Endothelial cell (in vitro differentiated cells): ENCODE data around the gene HMG20A. TPM values are rescaled to one million over a fixed set of nuclear protein-coding genes. Genes with fewer than 3 reads are reported as not detected.

Source experiments
- DNase-seq: peaks from one replicate; pipeline ENCODE4 v3.0.0; 2021; ENCODE audit warnings: low spot score
- H3K27ac Mint-ChIP-seq: one replicate; pipeline ENCODE4 v1.8.0; 2021; ENCODE audit warnings: mixed read lengths, inconsistent platforms; ENCODE audit not compliant: unreplicated experiment
- H3K27me3 Mint-ChIP-seq: one replicate; pipeline ENCODE4 v1.8.0; 2021; ENCODE audit warnings: mild to moderate bottlenecking, moderate library complexity, mixed read lengths, inconsistent platforms; ENCODE audit not compliant: unreplicated experiment
- H3K36me3 Mint-ChIP-seq: one replicate; pipeline ENCODE4 v1.8.0; 2021; ENCODE audit warnings: mild to moderate bottlenecking, low read depth, mixed read lengths, inconsistent platforms; ENCODE audit not compliant: unreplicated experiment
- H3K4me1 Mint-ChIP-seq: one replicate; pipeline ENCODE4 v1.8.0; 2021; ENCODE audit warnings: mild to moderate bottlenecking, mixed read lengths, inconsistent platforms; ENCODE audit not compliant: unreplicated experiment
- H3K4me3 Mint-ChIP-seq: one replicate; pipeline ENCODE4 v1.8.0; 2021; ENCODE audit warnings: mild to moderate bottlenecking, mixed read lengths, inconsistent platforms; ENCODE audit not compliant: unreplicated experiment
- H3K9me3 Mint-ChIP-seq: one replicate; pipeline ENCODE4 v1.8.0; 2021; ENCODE audit warnings: mixed read lengths, inconsistent platforms; ENCODE audit not compliant: unreplicated experiment
- CTCF ChIP-seq: fragments of 200-600 bp; sonication (generic); IDR thresholded peaks from one replicate; pipeline ENCODE4 v1.5.0; 2021; ENCODE audit warnings: antibody characterized with exemption; ENCODE audit not compliant: unreplicated experiment
- total RNA-seq: library from RNA; stranded (reverse); fragmentation: NEBNext Ultra II Directional; extraction: Animal tissue kit (Norgen Biotek cat#: 25700); gene quantifications from one replicate; pipeline ENCODE4 v1.2.1, GENCODE V29; 2021; ENCODE audit not compliant: unreplicated experiment

Gene HMG20A
- total RNA-seq, 1 donor from 2014 or later = 111 TPM

- H3K27ac Mint-ChIP-seq = no peak overlapping the region
- H3K9me3 Mint-ChIP-seq = no peaks in the 10 kb centered on the region
- no peak overlapping the region for H3K4me3 Mint-ChIP-seq
- DNase-seq = no peak
- no peak for TF ChIP-seq CTCF
- H3K27me3 Mint-ChIP-seq = no peaks in the 10 kb centered on the region
- peaks cover 36% of the 10 kb centered on the region for H3K4me1 Mint-ChIP-seq
- H3K36me3 Mint-ChIP-seq = peaks cover 4% of the 10 kb centered on the region
These were observed 7.6 kb upstream of the HMG20A start for GRCh38 chr15:77412972-77413698.

- peaks cover 9% of the 10 kb centered on the region for H3K36me3 Mint-ChIP-seq
- no peak for DNase-seq
- peaks cover 5% of the 10 kb centered on the region for H3K27me3 Mint-ChIP-seq
- H3K4me3 Mint-ChIP-seq = no peak overlapping the region
- H3K27ac Mint-ChIP-seq = no peak overlapping the region
- H3K4me1 Mint-ChIP-seq = peaks cover 43% of the 10 kb centered on the region
- no peak for TF ChIP-seq CTCF
- H3K9me3 Mint-ChIP-seq = no peaks in the 10 kb centered on the region
These were observed 6.9 kb upstream of the HMG20A start for GRCh38 chr15:77413699-77414349.

GRCh38 chr15:77414789-77415442, 5.8 kb upstream of the HMG20A start:
- H3K27ac Mint-ChIP-seq = peak overlapping the region; percentile 59
- peaks cover 42% of the 10 kb centered on the region for H3K4me1 Mint-ChIP-seq
- no peak for DNase-seq
- peaks cover 9% of the 10 kb centered on the region for H3K27me3 Mint-ChIP-seq
- no peaks in the 10 kb centered on the region for H3K9me3 Mint-ChIP-seq
- TF ChIP-seq CTCF = no peak
- no peak overlapping the region for H3K4me3 Mint-ChIP-seq
- H3K36me3 Mint-ChIP-seq = peaks cover 13% of the 10 kb centered on the region

- Mint-ChIP-seq H3K4me1 (peaks cover 38% of the 10 kb centered on the region), H3K4me3 (no peak overlapping the region), H3K27me3 (peaks cover 9% of the 10 kb centered on the region), H3K27ac (no peak overlapping the region), H3K36me3 (peaks cover 13% of the 10 kb centered on the region), H3K9me3 (no peaks in the 10 kb centered on the region)
- DNase-seq = no peak
- no peak for TF ChIP-seq CTCF
These were observed 5.1 kb upstream of the HMG20A start for GRCh38 chr15:77415450-77416147.
